ENCODE data around the gene SLC17A7. TPM values are rescaled to one million over a fixed set of nuclear protein-coding genes. Genes with fewer than 3 reads are reported as not detected.

Gene SLC17A7
- total and polyA plus RNA-seq, 2 of the 13 experiments (the other 11 are each of a cell fraction or from before 2014, with no cell fraction given) = 0.32 TPM; not detected in 1

DNA sequence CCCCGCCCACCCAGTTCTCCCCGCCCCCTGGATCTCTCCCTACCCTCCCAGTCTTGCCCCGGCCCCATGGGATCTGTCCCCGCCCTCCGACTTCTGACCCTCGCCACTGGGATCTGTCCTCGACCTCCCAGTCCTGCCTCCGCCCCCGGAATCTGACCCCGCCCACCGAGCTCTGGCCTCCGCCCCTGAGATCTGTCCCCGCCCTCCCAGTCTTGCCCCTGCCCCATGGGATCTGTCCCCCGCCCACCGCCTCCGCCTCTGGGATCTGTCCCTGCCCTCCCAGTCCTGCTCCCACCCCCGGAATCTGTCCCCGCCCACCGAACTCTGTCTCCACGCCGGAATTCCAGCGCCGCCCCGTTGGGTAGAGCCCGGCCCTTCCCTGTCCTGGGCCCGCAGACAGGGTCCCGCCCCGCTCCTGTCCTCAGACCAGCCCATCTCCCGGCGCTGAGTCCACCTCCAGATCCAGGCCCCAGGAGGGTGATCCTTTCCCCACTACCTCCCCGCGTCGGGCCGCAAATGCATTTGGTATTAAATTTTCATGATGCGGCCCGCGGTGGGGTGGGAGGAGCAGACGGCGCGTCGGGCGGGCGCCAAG lies 1.5 kb upstream of the SLC17A7 start (continued):
- TF ChIP-seq ZNF143 (CRISPR knock-in tag; IDR thresholded peaks at IDR 0.05) (no peak), SIN3A (IDR thresholded peaks at IDR 0.05; ENCODE audit: borderline replicate concordance, low read depth, low read length) (0 out of 2 replicates have a peak, but pooled peaks have one; percentile 29), SOX5 (CRISPR knock-in tag; IDR thresholded peaks at IDR 0.05; ENCODE audit: borderline replicate concordance) (no peak), MZF1 (CRISPR knock-in tag; IDR thresholded peaks at IDR 0.05; ENCODE audit: borderline replicate concordance) (no peak), PHF8 (CRISPR knock-in tag; IDR thresholded peaks at IDR 0.05) (0 out of 2 replicates have a peak, but pooled peaks have one; percentile 62), EP300 (IDR thresholded peaks at IDR 0.05; ENCODE audit: low read depth in 2 of 2, low read length in 2 of 2) (no peak), EP300 (CRISPR knock-in tag; IDR thresholded peaks at IDR 0.05; ENCODE audit: borderline replicate concordance) (no peak), PAWR (CRISPR knock-in tag; IDR thresholded peaks at IDR 0.05; ENCODE audit: borderline replicate concordance) (no peak), CENPX (CRISPR knock-in tag; IDR thresholded peaks at IDR 0.05) (no peak), HCFC1 (IDR thresholded peaks at IDR 0.05; ENCODE audit: low read depth, low read length) (no peak), ZNF543 (CRISPR knock-in tag; IDR thresholded peaks at IDR 0.05) (no peak; the same call in 1 of the 2 replicates), KMT2A (CRISPR knock-in tag; IDR thresholded peaks at IDR 0.05) (no peak), TMF1 (CRISPR knock-in tag; IDR thresholded peaks at IDR 0.05; ENCODE audit: low read depth) (no peak), EED (CRISPR knock-in tag; IDR thresholded peaks at IDR 0.05) (no peak), NR2C2 (CRISPR knock-in tag; IDR thresholded peaks at IDR 0.05; ENCODE audit: borderline replicate concordance) (0 out of 2 replicates have a peak, but pooled peaks have one; percentile 4), POLR2AphosphoS5 (IDR thresholded peaks at IDR 0.05; ENCODE audit: low read depth, low read length) (peak; percentile 52; the same call in 1 of the 2 replicates), SMAD3 (CRISPR knock-in tag; IDR thresholded peaks at IDR 0.05) (no peak), NKX3-1 (CRISPR knock-in tag; IDR thresholded peaks at IDR 0.05) (no peak), ZNF7 (CRISPR knock-in tag; IDR thresholded peaks at IDR 0.05) (no peak), KLF13 (CRISPR knock-in tag; IDR thresholded peaks at IDR 0.05) (no peak), ZNF564 (CRISPR knock-in tag; IDR thresholded peaks at IDR 0.05) (peak; percentile 38; the same call in 1 of the 2 replicates), ZBTB21 (CRISPR knock-in tag; IDR thresholded peaks at IDR 0.05) (no peak), ZNF781 (CRISPR knock-in tag; IDR thresholded peaks at IDR 0.05; ENCODE audit: borderline replicate concordance, not compliant biosample characterization) (no peak), AGO2 (optimal IDR thresholded peaks at IDR 0.05; ENCODE audit: low read depth, low read length) (peak; percentile 39)
- TF ChIP-seq, protein P1, sequence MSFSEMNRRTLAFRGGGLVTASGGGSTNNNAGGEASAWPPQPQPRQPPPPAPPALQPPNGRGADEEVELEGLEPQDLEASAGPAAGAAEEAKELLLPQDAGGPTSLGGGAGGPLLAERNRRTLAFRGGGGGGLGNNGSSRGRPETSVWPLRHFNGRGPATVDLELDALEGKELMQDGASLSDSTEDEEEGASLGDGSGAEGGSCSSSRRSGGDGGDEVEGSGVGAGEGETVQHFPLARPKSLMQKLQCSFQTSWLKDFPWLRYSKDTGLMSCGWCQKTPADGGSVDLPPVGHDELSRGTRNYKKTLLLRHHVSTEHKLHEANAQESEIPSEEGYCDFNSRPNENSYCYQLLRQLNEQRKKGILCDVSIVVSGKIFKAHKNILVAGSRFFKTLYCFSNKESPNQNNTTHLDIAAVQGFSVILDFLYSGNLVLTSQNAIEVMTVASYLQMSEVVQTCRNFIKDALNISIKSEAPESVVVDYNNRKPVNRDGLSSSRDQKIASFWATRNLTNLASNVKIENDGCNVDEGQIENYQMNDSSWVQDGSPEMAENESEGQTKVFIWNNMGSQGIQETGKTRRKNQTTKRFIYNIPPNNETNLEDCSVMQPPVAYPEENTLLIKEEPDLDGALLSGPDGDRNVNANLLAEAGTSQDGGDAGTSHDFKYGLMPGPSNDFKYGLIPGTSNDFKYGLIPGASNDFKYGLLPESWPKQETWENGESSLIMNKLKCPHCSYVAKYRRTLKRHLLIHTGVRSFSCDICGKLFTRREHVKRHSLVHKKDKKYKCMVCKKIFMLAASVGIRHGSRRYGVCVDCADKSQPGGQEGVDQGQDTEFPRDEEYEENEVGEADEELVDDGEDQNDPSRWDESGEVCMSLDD (CRISPR knock-in tag; IDR thresholded peaks at IDR 0.05; ENCODE audit: borderline replicate concordance) = no peak
- TF ChIP-seq, protein P2, sequence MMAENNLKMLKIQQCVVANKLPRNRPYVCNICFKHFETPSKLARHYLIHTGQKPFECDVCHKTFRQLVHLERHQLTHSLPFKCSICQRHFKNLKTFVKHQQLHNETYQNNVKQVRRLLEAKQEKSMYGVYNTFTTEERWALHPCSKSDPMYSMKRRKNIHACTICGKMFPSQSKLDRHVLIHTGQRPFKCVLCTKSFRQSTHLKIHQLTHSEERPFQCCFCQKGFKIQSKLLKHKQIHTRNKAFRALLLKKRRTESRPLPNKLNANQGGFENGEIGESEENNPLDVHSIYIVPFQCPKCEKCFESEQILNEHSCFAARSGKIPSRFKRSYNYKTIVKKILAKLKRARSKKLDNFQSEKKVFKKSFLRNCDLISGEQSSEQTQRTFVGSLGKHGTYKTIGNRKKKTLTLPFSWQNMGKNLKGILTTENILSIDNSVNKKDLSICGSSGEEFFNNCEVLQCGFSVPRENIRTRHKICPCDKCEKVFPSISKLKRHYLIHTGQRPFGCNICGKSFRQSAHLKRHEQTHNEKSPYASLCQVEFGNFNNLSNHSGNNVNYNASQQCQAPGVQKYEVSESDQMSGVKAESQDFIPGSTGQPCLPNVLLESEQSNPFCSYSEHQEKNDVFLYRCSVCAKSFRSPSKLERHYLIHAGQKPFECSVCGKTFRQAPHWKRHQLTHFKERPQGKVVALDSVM (CRISPR knock-in tag; IDR thresholded peaks at IDR 0.05) = 0 out of 2 replicates have a peak, but pooled peaks have one; percentile 8
- TF ChIP-seq, protein P3, sequence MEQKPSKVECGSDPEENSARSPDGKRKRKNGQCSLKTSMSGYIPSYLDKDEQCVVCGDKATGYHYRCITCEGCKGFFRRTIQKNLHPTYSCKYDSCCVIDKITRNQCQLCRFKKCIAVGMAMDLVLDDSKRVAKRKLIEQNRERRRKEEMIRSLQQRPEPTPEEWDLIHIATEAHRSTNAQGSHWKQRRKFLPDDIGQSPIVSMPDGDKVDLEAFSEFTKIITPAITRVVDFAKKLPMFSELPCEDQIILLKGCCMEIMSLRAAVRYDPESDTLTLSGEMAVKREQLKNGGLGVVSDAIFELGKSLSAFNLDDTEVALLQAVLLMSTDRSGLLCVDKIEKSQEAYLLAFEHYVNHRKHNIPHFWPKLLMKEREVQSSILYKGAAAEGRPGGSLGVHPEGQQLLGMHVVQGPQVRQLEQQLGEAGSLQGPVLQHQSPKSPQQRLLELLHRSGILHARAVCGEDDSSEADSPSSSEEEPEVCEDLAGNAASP (CRISPR knock-in tag; IDR thresholded peaks at IDR 0.05; ENCODE audit: borderline replicate concordance) = no peak
